HG02678 (cell line): ENCODE results near the gene ACOT6.
"Not testable (repeated sequence)": the region's sequence is repeated elsewhere in the genome, so short reads cannot be mapped to it uniquely, and the experiment has no call there.

Experiments used
- ATAC-seq: cut with Tn5 transposase; IDR thresholded peaks from one replicate; pipeline ENCODE4 v1.9.1; 2021; ENCODE audit warnings: mild to moderate bottlenecking, moderate library complexity; ENCODE audit not compliant: unreplicated experiment

ACOT6 gene

GRCh38 chr14:73612339-73613045, at the start of gene ACOT6:
Gene ACOT6, plus strand, starts transcription at chr14:73612517. Its CDS starts 55 bp downstream, at chr14:73612572.
- ATAC-seq, result peak; percentile 73

- not testable (repeated sequence) for ATAC-seq
Observed at GRCh38 chr14:73562696-73563095, 49.6 kb upstream of the ACOT6 start.

GRCh38 chr14:73566431-73566830, 45.9 kb upstream of the ACOT6 start:
- ATAC-seq, result not testable (repeated sequence)

GRCh38 chr14:73566935-73567334, 45.4 kb upstream of the ACOT6 start:
- ATAC-seq, result not testable (repeated sequence)

- no peak for ATAC-seq
Observed at GRCh38 chr14:73567358-73567757, 45.0 kb upstream of the ACOT6 start.

GRCh38 chr14:73567951-73568885, 44.1 kb upstream of the ACOT6 start:
- no peak for ATAC-seq

- ATAC-seq, result not testable (repeated sequence)
Observed at GRCh38 chr14:73568886-73569184, 43.5 kb upstream of the ACOT6 start.

- ATAC-seq, result peak; percentile 64
Observed at GRCh38 chr14:73569185-73569958, 42.9 kb upstream of the ACOT6 start, which contains the start of gene ACOT2. Gene ACOT2, plus strand, starts transcription at chr14:73569213. Its CDS starts 28 bp downstream, at chr14:73569241.

- ATAC-seq, result peak; percentile 58
Observed at GRCh38 chr14:73570913-73571312, 41.4 kb upstream of the ACOT6 start.

GRCh38 chr14:73573034-73573433, 39.3 kb upstream of the ACOT6 start:
- ATAC-seq, result not testable (repeated sequence)

GRCh38 chr14:73573740-73574139, 38.6 kb upstream of the ACOT6 start:
- ATAC-seq, result not testable (repeated sequence)

- not testable (repeated sequence) for ATAC-seq
Observed at GRCh38 chr14:73574251-73574650, 38.1 kb upstream of the ACOT6 start.

- no peak for ATAC-seq
Observed at GRCh38 chr14:73576391-73576790, 35.9 kb upstream of the ACOT6 start.

- ATAC-seq, result not testable (repeated sequence)
Observed at GRCh38 chr14:73577214-73577613, 35.1 kb upstream of the ACOT6 start.

- ATAC-seq, result not testable (repeated sequence)
Observed at GRCh38 chr14:73582102-73582979, 30.0 kb upstream of the ACOT6 start.

- no peak for ATAC-seq
Observed at GRCh38 chr14:73588695-73589094, 23.6 kb upstream of the ACOT6 start.

GRCh38 chr14:73589116-73589515, 23.2 kb upstream of the ACOT6 start:
- no peak for ATAC-seq

- not testable (repeated sequence) for ATAC-seq
Observed at GRCh38 chr14:73590673-73591004, 21.7 kb upstream of the ACOT6 start.

GRCh38 chr14:73591690-73592449, 20.4 kb upstream of the ACOT6 start, which contains the start of gene ACOT4:
Gene ACOT4, plus strand, starts transcription at chr14:73591873. Its CDS starts 87 bp downstream, at chr14:73591960.
- peak; percentile 64 for ATAC-seq
